Testis (tissue), 3 donors: ENCODE results near the gene C17orf100. TPM values are rescaled to one million over a fixed set of nuclear protein-coding genes. Genes with fewer than 3 reads are reported as not detected.

Experiments
- DNase-seq: peaks from one replicate; pipeline ENCODE4 v3.0.0-alpha.2; 2019
- H3K27ac ChIP-seq, 2 donors: fragments of 200-600 bp; sonication (generic); one replicate each; pipeline ENCODE4 v1.5.1; 2019
- H3K27me3 ChIP-seq: fragments of 200-600 bp; sonication (generic); one replicate; pipeline ENCODE4 v1.5.1; 2019
- H3K36me3 ChIP-seq: fragments of 200-600 bp; sonication (generic); one replicate; pipeline ENCODE4 v1.5.1; 2017; ENCODE audit warnings: low read depth; ENCODE audit errors: missing control alignments
- H3K4me1 ChIP-seq: fragments of 200-600 bp; sonication (generic); one replicate; pipeline ENCODE4 v1.5.1; 2019
- H3K4me3 ChIP-seq, 2 donors: fragments of 200-600 bp; sonication (generic); one replicate each; pipeline ENCODE4 v1.5.1; 2017 to 2019
- H3K9me3 ChIP-seq: fragments of 200-600 bp; sonication (generic); one replicate; pipeline ENCODE4 v1.5.1; 2017
- POLR2A ChIP-seq: fragments of 450-650 bp; IDR thresholded peaks from one replicate; pipeline ENCODE4 v1.6.1; 2017; ENCODE audit warnings: antibody characterized with exemption, mild to moderate bottlenecking, moderate library complexity
- WGBS, 2 donors: methylation state at CpG; one replicate each; pipeline ENCODE4 v1.1.5; 2018; 5-methylcytosine and 5-hydroxymethylcytosine counted together
- intact Hi-C: fragments of 100-400 bp; cut with DNase I; formaldehyde crosslinking; loops from one replicate; pipeline ENCODE4 v1.15.1; 2023; ENCODE audit warnings: low total_unique reads
- polyA plus RNA-seq: library from polyadenylated mRNA; stranded (reverse); fragments of 350-450 nt; fragmentation: Illumina TruSeq; extraction: RNeasy Lipid Tissue Mini Kit (QIAGEN cat#74804); gene quantifications from one replicate; pipeline ENCODE4 v1.2.3, GENCODE V29; 2014; ENCODE audit warnings: low read depth, low replicate concordance; ENCODE audit not compliant: insufficient read depth
- total RNA-seq, 2 donors: library from RNA; depleted of rRNA; stranded (reverse); fragments of >200 nt; gene quantifications; one replicate each; pipeline ENCODE4 v1.2.3, GENCODE V29; 2016
- TF ChIP-seq, protein P1 (sequence below), 3 experiments: fragments of 450-650 bp in 2 of 3; fragments of 200-600 bp in 1 of 3; sonication (generic) in 1 of 3; IDR thresholded peaks; one replicate each; pipeline ENCODE4 v1.5.1; 2016 to 2019; ENCODE audit warnings: antibody characterized with exemption in 3 of 3, mild to moderate bottlenecking in 2 of 3, moderate library complexity in 1 of 3

C17orf100 gene
- total and polyA plus RNA-seq, 3 donors from 2014 or later, result 6.9 to 12.4 (median 10.3) TPM

DNA sequence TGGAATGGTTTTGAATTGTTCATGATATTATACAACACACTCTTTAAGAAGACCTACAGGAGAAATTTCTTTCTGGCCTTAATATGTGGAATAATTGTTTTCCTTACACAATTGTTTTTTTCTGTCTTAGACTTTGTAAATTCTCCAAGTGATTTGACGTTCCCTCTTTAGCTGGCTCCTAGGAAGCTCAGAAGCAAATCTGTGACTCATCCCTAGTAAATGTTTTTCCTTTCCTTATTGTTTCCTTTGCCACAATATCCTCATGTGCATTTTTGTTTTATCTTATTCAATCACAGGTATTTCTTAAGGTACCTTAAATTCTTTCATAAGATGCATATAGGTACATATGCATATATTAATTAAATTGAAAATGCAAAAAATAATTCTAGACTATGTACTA lies 24.5 kb upstream of the C17orf100 start:
- no peak for DNase-seq
- intact Hi-C loops, result no loop called here
- TF ChIP-seq, protein P1, sequence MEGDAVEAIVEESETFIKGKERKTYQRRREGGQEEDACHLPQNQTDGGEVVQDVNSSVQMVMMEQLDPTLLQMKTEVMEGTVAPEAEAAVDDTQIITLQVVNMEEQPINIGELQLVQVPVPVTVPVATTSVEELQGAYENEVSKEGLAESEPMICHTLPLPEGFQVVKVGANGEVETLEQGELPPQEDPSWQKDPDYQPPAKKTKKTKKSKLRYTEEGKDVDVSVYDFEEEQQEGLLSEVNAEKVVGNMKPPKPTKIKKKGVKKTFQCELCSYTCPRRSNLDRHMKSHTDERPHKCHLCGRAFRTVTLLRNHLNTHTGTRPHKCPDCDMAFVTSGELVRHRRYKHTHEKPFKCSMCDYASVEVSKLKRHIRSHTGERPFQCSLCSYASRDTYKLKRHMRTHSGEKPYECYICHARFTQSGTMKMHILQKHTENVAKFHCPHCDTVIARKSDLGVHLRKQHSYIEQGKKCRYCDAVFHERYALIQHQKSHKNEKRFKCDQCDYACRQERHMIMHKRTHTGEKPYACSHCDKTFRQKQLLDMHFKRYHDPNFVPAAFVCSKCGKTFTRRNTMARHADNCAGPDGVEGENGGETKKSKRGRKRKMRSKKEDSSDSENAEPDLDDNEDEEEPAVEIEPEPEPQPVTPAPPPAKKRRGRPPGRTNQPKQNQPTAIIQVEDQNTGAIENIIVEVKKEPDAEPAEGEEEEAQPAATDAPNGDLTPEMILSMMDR (IDR thresholded peaks at IDR 0.05), result no peak
- TF ChIP-seq POLR2A, result no peak
- Histone ChIP-seq H3K27me3 (no peaks in the 10 kb centered on the region), H3K4me1 (no peaks in the 10 kb centered on the region), H3K4me3 (no peak overlapping the region), H3K27ac (no peak overlapping the region), H3K36me3 (no peaks in the 10 kb centered on the region), H3K9me3 (no peaks in the 10 kb centered on the region)
- WGBS, 2 donors, result 76 to 79% methylated on average over 1 of the region's 1 CpG

DNA sequence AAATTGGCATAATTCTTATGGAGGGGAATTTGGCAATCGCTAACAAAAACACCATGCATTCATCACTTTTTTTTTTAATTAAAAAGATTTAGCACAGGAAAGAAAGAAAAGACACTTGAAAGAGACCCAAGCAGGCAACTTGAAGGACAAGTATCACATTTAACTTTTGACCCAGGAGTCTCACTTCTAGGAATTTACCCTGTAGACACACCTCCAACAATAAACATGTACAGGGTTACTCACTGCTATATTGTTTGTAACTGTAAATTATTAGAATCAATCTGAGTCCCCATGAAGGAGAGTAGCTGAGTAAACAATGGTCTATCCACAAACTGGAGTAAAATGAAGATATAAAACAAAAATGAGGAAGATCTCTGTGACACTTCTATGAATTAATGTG lies 21.2 kb upstream of the C17orf100 start:
- no peak overlapping the region for H3K27ac ChIP-seq
- 96 to 100% methylated on average over 1 of the region's 1 CpG for WGBS, 2 donors
- no peaks in the 10 kb centered on the region for H3K27me3 ChIP-seq
- intact Hi-C loops, result no loop called here
- DNase-seq, result no peak
- no peak for TF ChIP-seq POLR2A
- TF ChIP-seq, protein P1 (IDR thresholded peaks at IDR 0.05), result no peak
- no peak overlapping the region for H3K4me3 ChIP-seq
- no peaks in the 10 kb centered on the region for H3K4me1 ChIP-seq
- no peaks in the 10 kb centered on the region for H3K36me3 ChIP-seq
- no peaks in the 10 kb centered on the region for H3K9me3 ChIP-seq

DNA sequence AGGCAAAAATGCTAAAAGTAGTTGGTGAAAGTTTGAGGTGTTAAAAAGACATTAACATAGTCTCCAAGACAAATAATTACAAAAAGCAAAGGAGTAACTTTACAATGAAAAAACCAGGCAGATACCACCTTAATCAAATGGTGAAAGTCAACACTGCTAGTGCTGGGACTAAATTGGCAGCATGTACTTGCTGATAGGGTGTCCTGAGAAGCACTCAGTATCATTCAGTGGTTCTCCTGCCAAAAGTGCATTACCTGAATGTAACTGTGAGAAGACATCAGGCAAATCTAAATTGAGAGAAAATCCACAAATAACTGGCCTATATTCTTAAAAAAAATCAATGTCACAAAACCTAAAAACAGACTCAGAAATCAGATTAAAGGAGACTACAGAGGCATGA lies 19.0 kb upstream of the C17orf100 start:
- no peak for TF ChIP-seq POLR2A
- TF ChIP-seq, protein P1 (IDR thresholded peaks at IDR 0.05), result no peak
- no peaks in the 10 kb centered on the region for H3K4me1 ChIP-seq
- no peaks in the 10 kb centered on the region for H3K36me3 ChIP-seq
- no peaks in the 10 kb centered on the region for H3K27me3 ChIP-seq
- no peak overlapping the region for H3K4me3 ChIP-seq
- intact Hi-C loops, result no loop called here
- no peak for DNase-seq
- no peaks in the 10 kb centered on the region for H3K9me3 ChIP-seq
- no peak overlapping the region for H3K27ac ChIP-seq

DNA sequence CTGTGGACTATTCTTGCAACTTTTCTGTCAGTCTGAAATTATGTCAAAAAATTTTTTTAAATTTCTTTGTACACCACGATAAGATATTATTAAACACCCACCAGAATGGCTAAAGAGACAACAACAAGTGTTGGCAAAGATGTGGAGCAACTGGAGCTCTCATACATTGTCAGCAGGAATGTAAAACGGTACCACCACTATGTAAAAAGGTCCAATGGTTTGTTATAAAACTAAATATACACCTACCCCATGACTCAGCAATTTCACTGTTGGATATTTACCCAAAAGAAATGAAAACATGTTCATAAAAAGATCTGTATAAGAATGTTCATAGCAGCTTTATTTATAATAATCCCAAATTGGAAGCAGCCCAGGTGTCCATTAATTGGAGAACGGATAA lies 18.3 kb upstream of the C17orf100 start:
- Histone ChIP-seq H3K36me3 (no peaks in the 10 kb centered on the region), H3K4me1 (no peaks in the 10 kb centered on the region), H3K4me3 (no peak overlapping the region), H3K27ac (no peak overlapping the region), H3K9me3 (no peaks in the 10 kb centered on the region), H3K27me3 (no peaks in the 10 kb centered on the region)
- DNase-seq, result no peak
- WGBS, 2 donors, result 94 to 98% methylated on average over 3 of the region's 3 CpGs
- intact Hi-C loops, result no loop called here
- no peak for TF ChIP-seq POLR2A

DNA sequence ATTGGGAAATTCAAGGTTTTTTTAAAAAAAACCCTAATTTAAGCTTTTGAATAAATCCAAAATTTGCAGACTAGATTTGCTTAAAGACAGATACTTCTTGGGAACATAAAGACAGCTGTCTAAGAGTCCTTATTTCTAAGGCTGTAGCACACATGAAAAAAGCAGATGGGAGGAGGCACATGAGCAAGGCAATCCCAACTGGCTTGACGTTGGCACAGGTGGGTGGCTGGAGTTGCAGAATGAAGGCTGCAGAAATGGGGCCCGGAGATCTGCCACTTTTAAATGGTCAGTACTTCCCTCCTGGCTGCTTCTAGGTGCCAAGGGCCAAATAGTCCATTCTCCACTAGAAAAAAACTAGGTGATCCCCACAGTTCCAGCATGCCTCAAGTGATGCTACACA lies 15.5 kb upstream of the C17orf100 start:
- no peaks in the 10 kb centered on the region for H3K27me3 ChIP-seq
- WGBS, 2 donors, result 56 to 78% methylated on average over 2 of the region's 2 CpGs
- TF ChIP-seq, protein P1 (IDR thresholded peaks at IDR 0.05), result no peak
- TF ChIP-seq POLR2A, result no peak
- no peak overlapping the region for H3K4me3 ChIP-seq
- H3K9me3 ChIP-seq, result no peaks in the 10 kb centered on the region
- DNase-seq, result no peak
- no peak overlapping the region for H3K27ac ChIP-seq
- H3K4me1 ChIP-seq, result peaks cover 11% of the 10 kb centered on the region
- intact Hi-C loops, result no loop called here
- no peaks in the 10 kb centered on the region for H3K36me3 ChIP-seq
